ENCODE data around the gene TLL2.

The TLL2 gene

GRCh38 chr10:96427291-96427690 lies 86.4 kb downstream of the TLL2 start:
- TF ChIP-seq, protein P1, sequence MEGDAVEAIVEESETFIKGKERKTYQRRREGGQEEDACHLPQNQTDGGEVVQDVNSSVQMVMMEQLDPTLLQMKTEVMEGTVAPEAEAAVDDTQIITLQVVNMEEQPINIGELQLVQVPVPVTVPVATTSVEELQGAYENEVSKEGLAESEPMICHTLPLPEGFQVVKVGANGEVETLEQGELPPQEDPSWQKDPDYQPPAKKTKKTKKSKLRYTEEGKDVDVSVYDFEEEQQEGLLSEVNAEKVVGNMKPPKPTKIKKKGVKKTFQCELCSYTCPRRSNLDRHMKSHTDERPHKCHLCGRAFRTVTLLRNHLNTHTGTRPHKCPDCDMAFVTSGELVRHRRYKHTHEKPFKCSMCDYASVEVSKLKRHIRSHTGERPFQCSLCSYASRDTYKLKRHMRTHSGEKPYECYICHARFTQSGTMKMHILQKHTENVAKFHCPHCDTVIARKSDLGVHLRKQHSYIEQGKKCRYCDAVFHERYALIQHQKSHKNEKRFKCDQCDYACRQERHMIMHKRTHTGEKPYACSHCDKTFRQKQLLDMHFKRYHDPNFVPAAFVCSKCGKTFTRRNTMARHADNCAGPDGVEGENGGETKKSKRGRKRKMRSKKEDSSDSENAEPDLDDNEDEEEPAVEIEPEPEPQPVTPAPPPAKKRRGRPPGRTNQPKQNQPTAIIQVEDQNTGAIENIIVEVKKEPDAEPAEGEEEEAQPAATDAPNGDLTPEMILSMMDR (IDR thresholded peaks at IDR 0.05), result no peak
- H3K27ac ChIP-seq, result no peak overlapping the region
- H2AFZ ChIP-seq, result no peak overlapping the region
- H3K9ac ChIP-seq, result no peak overlapping the region
- H3K4me3 ChIP-seq (ENCODE audit: low read depth, low read length), result no peak overlapping the region
- H3K36me3 ChIP-seq (ENCODE audit: control insufficient read depth, insufficient read depth, low read length), result no peaks in the 10 kb centered on the region
- no peak overlapping the region for H3K4me2 ChIP-seq (ENCODE audit: low read length)
- H3K27me3 ChIP-seq (ENCODE audit: control insufficient read depth, insufficient read depth, low read length), result no peaks in the 10 kb centered on the region
- H3K79me2 ChIP-seq, result no peaks in the 10 kb centered on the region
- no peaks in the 10 kb centered on the region for H3K4me1 ChIP-seq
- no peaks in the 10 kb centered on the region for H3K9me3 ChIP-seq (ENCODE audit: control insufficient read depth, low read length)

DNA sequence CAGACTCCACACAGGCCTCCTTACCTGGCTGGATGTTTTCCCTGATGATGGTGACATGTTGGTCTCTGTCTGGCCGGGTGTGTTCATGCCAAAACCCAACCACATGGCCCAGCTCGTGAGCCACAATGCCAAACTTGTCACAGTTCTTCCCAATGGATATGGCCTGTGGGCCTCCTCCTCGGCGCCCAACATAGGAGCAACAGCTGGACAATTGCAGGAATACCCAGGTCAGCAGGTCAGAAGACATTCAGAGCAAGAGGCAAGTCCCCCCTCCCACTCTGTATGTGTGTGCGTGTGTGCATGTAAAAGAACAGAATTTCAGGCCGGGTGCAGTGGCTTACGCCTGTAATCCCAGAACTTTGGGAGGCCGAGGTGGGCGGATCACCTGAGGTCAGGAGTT lies 91.2 kb downstream of the TLL2 start:
- Histone ChIP-seq H3K79me2 (no peaks in the 10 kb centered on the region), H3K9ac (no peak overlapping the region), H3K36me3 (ENCODE audit: control insufficient read depth, insufficient read depth, low read length) (no peaks in the 10 kb centered on the region), H3K4me2 (ENCODE audit: low read length) (no peak overlapping the region), H3K9me3 (ENCODE audit: control insufficient read depth, low read length) (no peaks in the 10 kb centered on the region), H3K4me1 (peaks cover 2% of the 10 kb centered on the region), H3K27me3 (ENCODE audit: control insufficient read depth, insufficient read depth, low read length) (no peaks in the 10 kb centered on the region), H3K4me3 (ENCODE audit: low read depth, low read length) (no peak overlapping the region), H2AFZ (no peak overlapping the region), H3K27ac (no peak overlapping the region)
- TF ChIP-seq, protein P1 (IDR thresholded peaks at IDR 0.05), result no peak

DNA sequence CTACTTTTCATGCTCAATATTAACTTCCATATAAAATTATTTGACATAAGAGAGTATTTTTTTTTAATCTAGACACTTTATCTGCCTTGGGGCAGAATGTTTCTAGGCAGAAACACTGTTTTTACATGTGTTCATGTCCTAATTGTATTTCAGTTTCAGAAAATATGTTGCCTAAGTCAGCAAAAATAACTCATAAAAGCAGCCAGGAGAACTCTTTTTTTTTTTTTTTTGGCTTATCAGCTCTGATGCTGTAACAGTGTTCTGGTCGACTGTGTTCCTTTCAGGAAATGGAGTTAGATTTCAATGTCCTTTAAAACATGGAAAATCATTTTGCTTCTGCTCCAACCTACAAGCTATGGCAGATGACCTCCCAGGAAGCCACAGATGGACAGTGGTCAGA lies 91.7 kb downstream of the TLL2 start:
- H3K36me3 ChIP-seq (ENCODE audit: control insufficient read depth, insufficient read depth, low read length), result no peaks in the 10 kb centered on the region
- H3K9ac ChIP-seq, result no peak overlapping the region
- peaks cover 2% of the 10 kb centered on the region for H3K4me1 ChIP-seq
- H3K4me3 ChIP-seq (ENCODE audit: low read depth, low read length), result no peak overlapping the region
- H3K9me3 ChIP-seq (ENCODE audit: control insufficient read depth, low read length), result no peaks in the 10 kb centered on the region
- H3K79me2 ChIP-seq, result no peaks in the 10 kb centered on the region
- no peak overlapping the region for H3K27ac ChIP-seq
- TF ChIP-seq, protein P1 (IDR thresholded peaks at IDR 0.05), result no peak
- H3K4me2 ChIP-seq (ENCODE audit: low read length), result no peak overlapping the region
- H2AFZ ChIP-seq, result peak overlapping the region; percentile 3
- no peaks in the 10 kb centered on the region for H3K27me3 ChIP-seq (ENCODE audit: control insufficient read depth, insufficient read depth, low read length)

GRCh38 chr10:96420228-96421009 lies 93.3 kb downstream of the TLL2 start:
- Histone ChIP-seq H3K9me3 (ENCODE audit: control insufficient read depth, low read length) (no peaks in the 10 kb centered on the region), H3K4me1 (peaks cover 2% of the 10 kb centered on the region), H3K4me3 (ENCODE audit: low read depth, low read length) (no peak overlapping the region), H3K27me3 (ENCODE audit: control insufficient read depth, insufficient read depth, low read length) (no peaks in the 10 kb centered on the region), H3K9ac (no peak overlapping the region), H3K4me2 (ENCODE audit: low read length) (no peak overlapping the region), H3K79me2 (no peaks in the 10 kb centered on the region), H3K36me3 (ENCODE audit: control insufficient read depth, insufficient read depth, low read length) (no peaks in the 10 kb centered on the region), H2AFZ (no peak overlapping the region), H3K27ac (no peak overlapping the region)
- TF ChIP-seq, protein P1 (IDR thresholded peaks at IDR 0.05), result no peak

DNA sequence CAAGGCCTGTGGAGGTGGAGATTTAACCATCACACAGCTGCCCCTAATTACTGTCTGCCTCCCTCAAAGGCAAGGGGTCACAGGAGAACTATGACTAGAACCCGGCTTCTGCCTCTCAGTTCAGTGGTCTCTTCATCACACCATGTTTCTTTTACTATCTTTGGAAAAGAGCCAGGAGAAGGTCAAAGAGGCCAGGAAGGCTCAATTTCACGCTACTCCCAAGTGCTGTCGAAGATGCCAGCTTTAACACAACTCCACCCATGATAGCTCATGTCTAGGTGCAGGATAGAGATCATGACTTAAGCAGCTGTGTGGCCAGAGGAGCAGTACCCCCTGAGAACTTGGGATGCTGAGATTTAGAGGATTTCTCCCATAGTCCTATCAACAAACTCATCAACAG lies 94.4 kb downstream of the TLL2 start:
- Histone ChIP-seq H3K4me3 (ENCODE audit: low read depth, low read length) (no peak overlapping the region), H2AFZ (no peak overlapping the region), H3K79me2 (no peaks in the 10 kb centered on the region), H3K27me3 (ENCODE audit: control insufficient read depth, insufficient read depth, low read length) (no peaks in the 10 kb centered on the region), H3K4me2 (ENCODE audit: low read length) (no peak overlapping the region), H3K4me1 (peaks cover 2% of the 10 kb centered on the region), H3K27ac (no peak overlapping the region), H3K9me3 (ENCODE audit: control insufficient read depth, low read length) (no peaks in the 10 kb centered on the region), H3K36me3 (ENCODE audit: control insufficient read depth, insufficient read depth, low read length) (no peaks in the 10 kb centered on the region), H3K9ac (no peak overlapping the region)
- TF ChIP-seq, protein P1 (IDR thresholded peaks at IDR 0.05), result no peak
